Caco-2 (cell line): Measurements from ENCODE around the gene SETD3. TPM values are rescaled to one million over a fixed set of nuclear protein-coding genes. Genes with fewer than 3 reads are reported as not detected.

Experiments
- BruUV-seq: library from RNA; stranded (reverse); fragments of 400-500 nt; replicated peaks from 2 replicates; lab custom pipeline; 2021; lab: Mats Ljungman, UMichigan
- CTCF ChIA-PET: fragments of 300-600 bp; sonication (Branson Sonifier 250); formaldehyde crosslinking; loops from one replicate; lab custom pipeline; 2022; ENCODE audit warnings: antibody characterized with exemption; lab: Charles Lee
- POLR2A ChIA-PET: fragments of 300-600 bp; sonication (Branson Sonifier 250); formaldehyde crosslinking; loops from one replicate; lab custom pipeline; 2022; ENCODE audit warnings: antibody characterized with exemption; lab: Charles Lee
- DNase-seq, 2 experiments: peaks; one replicate each; pipeline versions ENCODE4 v3.0.0 to v3.0.0-alpha.2; 2020 to 2022
- H3K27me3 ChIP-seq: replicated peaks from 2 replicates; pipeline ENCODE4 v1.6.0; 2011; ENCODE audit warnings: low read length; ENCODE audit not compliant: control insufficient read depth, insufficient read depth
- H3K36me3 ChIP-seq: 2 replicates; pipeline ENCODE4 v1.5.1; 2011; ENCODE audit warnings: low read length; ENCODE audit not compliant: control insufficient read depth, insufficient read depth
- H3K4me1 ChIP-seq: fragments of 250-450 bp; sonication (Bioruptor Pico); 2 replicates; pipeline ENCODE4 v1.5.1; 2020; ENCODE audit warnings: mild to moderate bottlenecking
- H3K4me3 ChIP-seq: 2 replicates; pipeline ENCODE4 v1.5.1; 2011; ENCODE audit warnings: low read depth, mild to moderate bottlenecking, control low read depth, low read length
- H3K9me3 ChIP-seq: fragments of 250-450 bp; sonication (Bioruptor Pico); 2 replicates; pipeline ENCODE4 v1.5.1; 2020; ENCODE audit warnings: mild to moderate bottlenecking, moderate library complexity
- H3K27ac Mint-ChIP-seq: one replicate; pipeline ENCODE4 v1.8.0; 2022; ENCODE audit warnings: mixed read lengths; ENCODE audit not compliant: unreplicated experiment
- H3K27me3 Mint-ChIP-seq: one replicate; pipeline ENCODE4 v1.8.0; 2022; ENCODE audit warnings: mixed read lengths; ENCODE audit not compliant: insufficient read depth, unreplicated experiment
- H3K36me3 Mint-ChIP-seq: one replicate; pipeline ENCODE4 v1.8.0; 2022; ENCODE audit warnings: mild to moderate bottlenecking, mixed read lengths; ENCODE audit not compliant: insufficient read depth, unreplicated experiment
- H3K4me1 Mint-ChIP-seq: one replicate; pipeline ENCODE4 v1.8.0; 2022; ENCODE audit warnings: low read depth, mixed read lengths; ENCODE audit not compliant: unreplicated experiment
- H3K4me3 Mint-ChIP-seq: one replicate; pipeline ENCODE4 v1.8.0; 2022; ENCODE audit warnings: mild to moderate bottlenecking, moderate library complexity, mixed read lengths; ENCODE audit not compliant: unreplicated experiment
- H3K9me3 Mint-ChIP-seq: one replicate; pipeline ENCODE4 v1.8.0; 2022; ENCODE audit warnings: mixed read lengths; ENCODE audit not compliant: unreplicated experiment
- intact Hi-C: fragments of 100-400 bp; cut with micrococcal nuclease; formaldehyde crosslinking; loops from one replicate; pipeline ENCODE4 v1.10.0; 2022; ENCODE audit not compliant: unreplicated experiment
- total RNA-seq: library from RNA; stranded (reverse); gene quantifications from 2 replicates; pipeline ENCODE4 v1.2.3, GENCODE V29; 2022
- TF ChIP-seq, protein P1 (sequence below), 2 experiments: fragments of 200-600 bp in 1 of 2; IDR thresholded peaks; 1 replicate in 1 of 2; 2 replicates in 1 of 2; pipeline versions ENCODE4 v1.5.1 to v1.8.0; 2011 to 2022; ENCODE audit warnings: antibody characterized with exemption in 1 of 2, control low read depth in 1 of 2, inconsistent platforms in 1 of 2, low read depth in 1 of 2, low read length in 1 of 2, mild to moderate bottlenecking in 1 of 2, moderate library complexity in 1 of 2; ENCODE audit not compliant: insufficient read depth in 1 of 2, severe bottlenecking in 1 of 2, unreplicated experiment in 1 of 2

The SETD3 gene
- total RNA-seq, 1 experiment from 2014 or later: 74.3 TPM

DNA sequence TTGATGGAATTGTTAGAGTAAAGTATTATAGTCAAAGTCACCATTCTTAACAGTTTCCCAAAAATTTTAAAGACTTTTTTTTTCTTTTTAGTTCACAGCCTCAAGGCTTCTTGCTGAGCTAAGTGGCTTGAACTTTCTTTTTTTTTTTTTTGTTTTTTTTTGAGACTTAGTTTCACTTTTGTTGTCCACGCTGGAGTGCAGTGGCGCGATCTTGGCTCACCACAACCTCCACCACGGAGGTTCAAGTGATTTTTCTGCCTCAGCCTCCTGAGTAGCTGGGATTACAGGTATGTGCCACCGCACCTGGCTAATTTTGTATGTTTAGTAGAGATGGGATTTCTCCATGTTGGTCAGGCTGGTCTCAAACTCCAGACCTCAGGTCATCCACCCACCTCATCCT, 92.8 kb downstream of the SETD3 start:
- H3K27me3 Mint-ChIP-seq: no peaks in the 10 kb centered on the region
- CTCF ChIA-PET: interaction anchor here (1.0 kb wide), 1 partner anchor 50 kb away, joined by 3 read pairs; no protein-coding TSS in a partner anchor
- TF ChIP-seq, protein P1, sequence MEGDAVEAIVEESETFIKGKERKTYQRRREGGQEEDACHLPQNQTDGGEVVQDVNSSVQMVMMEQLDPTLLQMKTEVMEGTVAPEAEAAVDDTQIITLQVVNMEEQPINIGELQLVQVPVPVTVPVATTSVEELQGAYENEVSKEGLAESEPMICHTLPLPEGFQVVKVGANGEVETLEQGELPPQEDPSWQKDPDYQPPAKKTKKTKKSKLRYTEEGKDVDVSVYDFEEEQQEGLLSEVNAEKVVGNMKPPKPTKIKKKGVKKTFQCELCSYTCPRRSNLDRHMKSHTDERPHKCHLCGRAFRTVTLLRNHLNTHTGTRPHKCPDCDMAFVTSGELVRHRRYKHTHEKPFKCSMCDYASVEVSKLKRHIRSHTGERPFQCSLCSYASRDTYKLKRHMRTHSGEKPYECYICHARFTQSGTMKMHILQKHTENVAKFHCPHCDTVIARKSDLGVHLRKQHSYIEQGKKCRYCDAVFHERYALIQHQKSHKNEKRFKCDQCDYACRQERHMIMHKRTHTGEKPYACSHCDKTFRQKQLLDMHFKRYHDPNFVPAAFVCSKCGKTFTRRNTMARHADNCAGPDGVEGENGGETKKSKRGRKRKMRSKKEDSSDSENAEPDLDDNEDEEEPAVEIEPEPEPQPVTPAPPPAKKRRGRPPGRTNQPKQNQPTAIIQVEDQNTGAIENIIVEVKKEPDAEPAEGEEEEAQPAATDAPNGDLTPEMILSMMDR (IDR thresholded peaks at IDR 0.05; ENCODE audit: insufficient read depth in 1 of 2, low read depth in 1 of 2, low read length in 1 of 2, severe bottlenecking in 1 of 2, unreplicated experiment in 1 of 2): no peak
- no peaks in the 10 kb centered on the region for H3K9me3 ChIP-seq
- no peaks in the 10 kb centered on the region for H3K36me3 ChIP-seq
- POLR2A ChIA-PET: interaction anchor here (0.6 kb wide), 1 partner anchor 90 kb away, joined by 3 read pairs; no protein-coding TSS in a partner anchor
- no peak overlapping the region for H3K4me3 Mint-ChIP-seq
- no peaks in the 10 kb centered on the region for H3K27me3 ChIP-seq
- intact Hi-C loops: no loop called here
- H3K9me3 Mint-ChIP-seq: no peaks in the 10 kb centered on the region
- no peak overlapping the region for H3K4me3 ChIP-seq
- H3K36me3 Mint-ChIP-seq: peaks cover 2% of the 10 kb centered on the region
- no peaks in the 10 kb centered on the region for H3K4me1 Mint-ChIP-seq
- no TSS peak for BruUV-seq
- H3K27ac Mint-ChIP-seq: no peak overlapping the region
- no peaks in the 10 kb centered on the region for H3K4me1 ChIP-seq
- DNase-seq: no peak

DNA sequence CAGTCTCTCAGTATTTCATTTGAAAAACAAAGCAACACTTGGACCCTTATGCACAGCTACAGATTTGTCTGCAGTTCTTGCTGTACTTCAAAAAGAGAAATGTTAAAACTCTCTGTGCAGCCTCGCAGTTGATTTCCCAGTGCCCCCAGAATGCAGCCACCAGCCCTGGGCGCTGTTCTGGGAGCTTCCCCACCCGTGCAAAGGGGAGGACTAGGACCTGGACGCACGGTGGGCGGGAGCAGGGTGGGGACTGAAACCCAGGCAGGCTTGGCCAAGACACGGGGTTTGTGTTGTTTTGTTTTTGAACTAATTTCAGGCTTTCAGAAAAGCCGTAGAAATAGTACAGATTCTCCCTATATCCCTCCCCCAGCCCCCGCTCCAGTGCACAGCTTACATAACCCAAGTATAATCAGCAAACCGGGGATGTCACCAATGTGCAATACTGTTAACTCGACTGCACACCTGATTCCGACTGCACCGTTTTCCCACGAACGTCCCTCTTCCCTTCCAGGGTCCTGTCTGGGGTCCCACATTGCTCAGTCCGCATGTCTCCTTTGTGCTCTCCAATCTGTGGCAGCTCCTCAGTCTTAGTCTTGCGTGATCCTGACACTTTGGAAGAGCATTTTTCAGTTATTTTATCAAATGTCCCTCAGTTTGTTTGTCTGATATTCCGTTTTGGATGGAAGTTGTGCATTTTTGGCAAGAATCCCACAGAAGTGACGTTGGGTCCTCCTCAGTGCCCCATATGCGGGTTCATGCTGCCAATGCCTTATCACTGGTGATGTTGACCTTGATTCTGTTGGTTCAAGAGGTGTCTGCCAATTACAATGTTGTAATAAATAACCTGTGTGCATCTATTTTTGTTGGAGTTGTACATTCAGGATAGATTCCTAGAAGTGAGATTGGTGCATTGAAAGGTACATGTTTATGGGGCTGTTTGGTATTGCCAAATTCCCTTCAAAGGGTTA, 95.9 kb downstream of the SETD3 start:
- H3K27ac Mint-ChIP-seq: no peak overlapping the region
- TF ChIP-seq, protein P1 (IDR thresholded peaks at IDR 0.05; ENCODE audit: insufficient read depth in 1 of 2, low read depth in 1 of 2, low read length in 1 of 2, severe bottlenecking in 1 of 2, unreplicated experiment in 1 of 2): no peak
- no peaks in the 10 kb centered on the region for H3K27me3 Mint-ChIP-seq
- DNase-seq: no peak
- no peaks in the 10 kb centered on the region for H3K9me3 ChIP-seq
- no peaks in the 10 kb centered on the region for H3K27me3 ChIP-seq
- no peak overlapping the region for H3K4me3 Mint-ChIP-seq
- H3K36me3 Mint-ChIP-seq: no peaks in the 10 kb centered on the region
- no peaks in the 10 kb centered on the region for H3K4me1 Mint-ChIP-seq
- H3K4me1 ChIP-seq: no peaks in the 10 kb centered on the region
- H3K4me3 ChIP-seq: no peak overlapping the region
- CTCF ChIA-PET: no interaction called here
- no TSS peak for BruUV-seq
- H3K9me3 Mint-ChIP-seq: no peaks in the 10 kb centered on the region
- intact Hi-C loops: no loop called here
- no peaks in the 10 kb centered on the region for H3K36me3 ChIP-seq
- POLR2A ChIA-PET: no interaction called here

DNA sequence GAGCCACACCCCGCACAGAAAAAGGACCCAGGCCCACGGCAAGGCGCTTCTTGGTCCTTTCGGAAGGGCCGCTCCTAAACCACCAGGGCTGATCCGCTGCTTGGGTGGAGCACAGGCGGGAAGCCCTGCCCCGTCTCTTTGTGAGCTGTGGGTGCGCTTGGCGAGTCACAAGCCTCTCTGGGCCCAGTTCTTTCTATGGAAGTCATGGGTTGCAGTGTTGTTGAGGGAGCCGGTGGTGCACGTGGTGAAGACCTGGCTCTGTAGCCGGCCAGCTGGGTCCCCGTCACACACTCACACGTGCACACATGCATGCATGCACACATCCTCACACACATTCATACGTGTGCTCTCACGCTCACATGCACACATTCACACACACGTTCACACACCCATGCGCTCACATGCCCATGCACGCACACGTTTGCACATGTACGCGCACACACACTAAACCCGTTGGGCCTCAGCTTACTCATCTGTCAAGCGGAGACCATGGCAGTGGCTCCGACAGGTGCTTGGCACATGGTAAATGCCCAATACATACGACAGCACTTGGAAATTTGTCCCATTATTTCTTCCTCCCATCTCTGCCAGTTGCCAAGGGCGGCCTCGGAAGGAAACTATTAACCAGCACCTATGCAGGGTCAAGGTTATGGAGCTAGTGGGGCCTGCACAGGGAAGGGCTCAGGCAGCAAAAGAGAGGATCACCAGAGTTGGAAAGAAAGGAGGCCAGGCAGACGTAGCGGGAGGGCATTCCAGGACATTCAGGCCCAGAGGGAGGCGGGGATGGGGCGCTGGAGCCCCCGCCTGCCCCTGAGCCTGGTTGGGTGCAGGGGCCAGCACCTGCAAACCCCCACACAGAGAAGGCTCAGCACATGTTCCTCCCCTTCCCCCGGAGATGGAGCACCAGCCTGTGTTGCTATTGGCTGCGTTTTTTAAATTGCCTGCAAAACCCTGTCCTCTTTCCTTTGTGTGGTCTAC, 96.9 kb downstream of the SETD3 start:
- H3K27me3 ChIP-seq: no peaks in the 10 kb centered on the region
- no peak overlapping the region for H3K4me3 ChIP-seq
- TF ChIP-seq, protein P1 (IDR thresholded peaks at IDR 0.05; ENCODE audit: insufficient read depth in 1 of 2, low read depth in 1 of 2, low read length in 1 of 2, severe bottlenecking in 1 of 2, unreplicated experiment in 1 of 2): no peak
- Mint-ChIP-seq H3K4me3 (no peak overlapping the region), H3K4me1 (no peaks in the 10 kb centered on the region), H3K27ac (no peak overlapping the region), H3K27me3 (no peaks in the 10 kb centered on the region), H3K9me3 (no peaks in the 10 kb centered on the region), H3K36me3 (no peaks in the 10 kb centered on the region)
- H3K9me3 ChIP-seq: no peaks in the 10 kb centered on the region
- CTCF ChIA-PET: interaction anchor here (1.6 kb wide), 1 partner anchor 9 kb away, joined by 6 read pairs; no protein-coding TSS in a partner anchor
- BruUV-seq: no TSS peak
- no peaks in the 10 kb centered on the region for H3K36me3 ChIP-seq
- intact Hi-C loops: no loop called here
- DNase-seq: no peak
- H3K4me1 ChIP-seq: no peaks in the 10 kb centered on the region
- POLR2A ChIA-PET: no interaction called here
